Loucy (cell line): ENCODE data around the gene DDR2.

Experiments used
- H2AFZ ChIP-seq: fragments of 200-600 bp; sonication (generic); 2 replicates; pipeline ENCODE4 v1.6.0; 2016; ENCODE audit warnings: antibody characterized with exemption, mild to moderate bottlenecking, low read length, moderate library complexity
- H3F3A ChIP-seq: fragments of 200-600 bp; 2 replicates; pipeline ENCODE4 v1.6.0; 2016; ENCODE audit warnings: antibody characterized with exemption, low read depth, mild to moderate bottlenecking
- H3K27me3 ChIP-seq: fragments of 200-600 bp; sonication (generic); 2 replicates; pipeline ENCODE4 v1.6.1; 2014; ENCODE audit warnings: low read length, mild to moderate bottlenecking; ENCODE audit not compliant: insufficient read depth, poor library complexity, severe bottlenecking
- H3K36me3 ChIP-seq: fragments of 200-600 bp; sonication (generic); 2 replicates; pipeline ENCODE4 v1.6.1; 2016; ENCODE audit warnings: low read length; ENCODE audit not compliant: insufficient read depth
- H3K4me1 ChIP-seq: fragments of 200-600 bp; sonication (generic); 2 replicates; pipeline ENCODE4 v1.5.1; 2014; ENCODE audit warnings: low read length, mild to moderate bottlenecking; ENCODE audit not compliant: insufficient read depth, poor library complexity, severe bottlenecking
- H3K4me2 ChIP-seq: fragments of 200-600 bp; sonication (generic); 2 replicates; pipeline ENCODE4 v1.6.0; 2014; ENCODE audit warnings: antibody characterized with exemption, low read length, low read depth, mild to moderate bottlenecking; ENCODE audit not compliant: poor library complexity, severe bottlenecking
- H3K4me3 ChIP-seq: fragments of 200-600 bp; sonication (generic); 2 replicates; pipeline ENCODE4 v1.5.1; 2014; ENCODE audit warnings: low read length, mild to moderate bottlenecking, mixed read lengths; ENCODE audit not compliant: poor library complexity, severe bottlenecking
- H3K79me2 ChIP-seq: fragments of 200-600 bp; sonication (generic); 2 replicates; pipeline ENCODE4 v1.6.1; 2014; ENCODE audit warnings: low read length; ENCODE audit not compliant: insufficient read depth
- H3K9ac ChIP-seq: fragments of 200-600 bp; sonication (generic); 2 replicates; pipeline ENCODE4 v1.6.0; 2014; ENCODE audit warnings: mild to moderate bottlenecking, low read depth, low read length, moderate library complexity; ENCODE audit not compliant: poor library complexity, severe bottlenecking
- H3K9me2 ChIP-seq: fragments of 200-600 bp; sonication (generic); replicated peaks from 2 replicates; pipeline ENCODE4 v1.6.1; 2016; ENCODE audit warnings: low read depth, low read length, mixed read lengths
- H3K9me3 ChIP-seq: fragments of 200-600 bp; sonication (generic); 2 replicates; pipeline ENCODE4 v1.6.1; 2014; ENCODE audit warnings: mild to moderate bottlenecking, antibody characterized with exemption, low read length, low read depth; ENCODE audit not compliant: insufficient read depth
- H4K20me1 ChIP-seq: fragments of 200-600 bp; sonication (generic); 2 replicates; pipeline ENCODE4 v1.6.0; 2014; ENCODE audit warnings: antibody characterized with exemption, low read length, mild to moderate bottlenecking; ENCODE audit not compliant: insufficient read depth, poor library complexity, severe bottlenecking
- CTCF ChIP-seq: fragments of 200-600 bp; sonication (generic); conservative IDR thresholded peaks from 2 replicates; pipeline ENCODE4 v1.5.1; 2014; ENCODE audit warnings: mild to moderate bottlenecking, antibody characterized with exemption, low read length
- EZH2phosphoT487 ChIP-seq: fragments of 200-600 bp; IDR thresholded peaks from 2 replicates; pipeline ENCODE4 v1.6.1; 2018; ENCODE audit warnings: antibody characterized with exemption, mild to moderate bottlenecking, moderate library complexity, borderline replicate concordance

The DDR2 gene

GRCh38 chr1:162719678-162720077, 87.4 kb downstream of the DDR2 start:
- Histone ChIP-seq H3K27me3 (no peaks in the 10 kb centered on the region), H3K4me3 (no peak overlapping the region), H3K79me2 (no peaks in the 10 kb centered on the region), H4K20me1 (no peaks in the 10 kb centered on the region), H3F3A (no peaks in the 10 kb centered on the region), H2AFZ (no peak overlapping the region), H3K36me3 (no peaks in the 10 kb centered on the region), H3K4me2 (no peak overlapping the region), H3K9me2 (no peaks in the 10 kb centered on the region), H3K9me3 (no peaks in the 10 kb centered on the region), H3K4me1 (no peaks in the 10 kb centered on the region), H3K9ac (no peak overlapping the region)
- TF ChIP-seq EZH2phosphoT487 (no peak), CTCF (no peak)

DNA sequence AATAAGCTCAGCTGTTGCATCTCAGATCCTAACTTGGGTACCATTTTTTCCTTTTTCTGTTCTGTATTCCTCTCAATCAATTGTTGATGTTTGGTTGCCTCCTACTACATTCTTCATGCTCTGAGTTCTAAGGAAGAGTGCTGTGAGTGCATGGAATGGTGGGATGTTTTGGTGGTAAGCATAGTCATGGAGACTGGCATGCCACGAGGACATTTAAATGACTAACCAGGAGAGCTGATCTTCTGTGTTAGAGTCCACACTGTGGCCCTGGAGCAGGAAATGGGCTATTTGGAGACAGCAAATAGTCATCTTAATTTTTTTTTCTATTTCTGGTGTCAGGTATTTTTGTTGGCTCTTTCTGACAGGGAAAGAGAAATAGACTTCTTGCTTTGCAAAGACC, 88.7 kb downstream of the DDR2 start:
- Histone ChIP-seq H2AFZ (no peak overlapping the region), H3K36me3 (no peaks in the 10 kb centered on the region), H3K79me2 (no peaks in the 10 kb centered on the region), H3K4me1 (no peaks in the 10 kb centered on the region), H3K9ac (no peak overlapping the region), H3K9me2 (no peaks in the 10 kb centered on the region), H3K27me3 (no peaks in the 10 kb centered on the region), H3K9me3 (no peaks in the 10 kb centered on the region), H3F3A (no peaks in the 10 kb centered on the region), H4K20me1 (no peaks in the 10 kb centered on the region), H3K4me2 (no peak overlapping the region), H3K4me3 (no peak overlapping the region)
- TF ChIP-seq EZH2phosphoT487 (no peak), CTCF (no peak)

- Histone ChIP-seq H3K9me3 (no peaks in the 10 kb centered on the region), H3K9me2 (no peaks in the 10 kb centered on the region), H3K79me2 (no peaks in the 10 kb centered on the region), H3F3A (no peaks in the 10 kb centered on the region), H3K36me3 (no peaks in the 10 kb centered on the region), H2AFZ (no peak overlapping the region), H3K27me3 (no peaks in the 10 kb centered on the region), H4K20me1 (no peaks in the 10 kb centered on the region), H3K9ac (no peak overlapping the region), H3K4me3 (no peak overlapping the region), H3K4me1 (no peaks in the 10 kb centered on the region), H3K4me2 (no peak overlapping the region)
- TF ChIP-seq CTCF = no peak
- TF ChIP-seq EZH2phosphoT487 = no peak
These were observed 89.2 kb downstream of the DDR2 start for GRCh38 chr1:162721471-162721870.
